ENCODE measurements around the gene ARL15. TPM values are rescaled to one million over a fixed set of nuclear protein-coding genes. Genes with fewer than 3 reads are reported as not detected.

The ARL15 gene
- total RNA-seq, 1 experiment from 2014 or later, result 0.50 TPM

- no peaks in the 10 kb centered on the region for H3K79me2 ChIP-seq (ENCODE audit: low read depth)
- no peaks in the 10 kb centered on the region for H3K9me2 ChIP-seq (ENCODE audit: insufficient read depth)
- POLR2A ChIA-PET (ENCODE audit: unreplicated experiment), result no interaction called here
- H3K4me2 ChIP-seq, result no peak overlapping the region
- intact Hi-C loops (cut with micrococcal nuclease; ENCODE audit: unreplicated experiment), result no loop called here
- H3K9me3 ChIP-seq (ENCODE audit: insufficient read depth, low read depth), result peaks cover 4% of the 10 kb centered on the region; the same call in 1 of the 2 replicates
- no peaks in the 10 kb centered on the region for H3F3A ChIP-seq (ENCODE audit: insufficient read depth, low read depth)
- TF ChIP-seq CTCF (conservative IDR thresholded peaks at IDR 0.05) (no peak), EZH2 (IDR thresholded peaks at IDR 0.05; ENCODE audit: low read depth) (no peak)
- no peaks in the 10 kb centered on the region for H3K4me1 ChIP-seq (replicated peaks; ENCODE audit: insufficient read depth)
- no peaks in the 10 kb centered on the region for H3K36me3 ChIP-seq (ENCODE audit: low read depth)
- BruUV-seq (replicated peaks), result no TSS peak
- no peak overlapping the region for H2AFZ ChIP-seq
- no peak for DNase-seq
- H3K4me3 ChIP-seq, result no peak overlapping the region
- H4K20me1 ChIP-seq (ENCODE audit: insufficient read depth), result no peaks in the 10 kb centered on the region; the same call in 1 of the 2 replicates
- H3K27ac ChIP-seq, result no peak overlapping the region
- no peaks in the 10 kb centered on the region for H3K27me3 ChIP-seq (ENCODE audit: insufficient read depth, low read depth)
- CTCF ChIA-PET, result no interaction called here
Measured at GRCh38 chr5:54288568-54289217, 21.7 kb downstream of the ARL15 start.

- intact Hi-C loops (cut with micrococcal nuclease; ENCODE audit: unreplicated experiment), result no loop called here
- POLR2A ChIA-PET (ENCODE audit: unreplicated experiment), result no interaction called here
Measured at GRCh38 chr5:54285686-54286085, 24.7 kb downstream of the ARL15 start.

GRCh38 chr5:54284586-54284985, 25.8 kb downstream of the ARL15 start:
- H2AFZ ChIP-seq, result no peak overlapping the region
- TF ChIP-seq CTCF (conservative IDR thresholded peaks at IDR 0.05), result no peak
- TF ChIP-seq EZH2 (IDR thresholded peaks at IDR 0.05; ENCODE audit: low read depth), result no peak
- no peaks in the 10 kb centered on the region for H3K9me2 ChIP-seq (ENCODE audit: insufficient read depth)
- H4K20me1 ChIP-seq (ENCODE audit: insufficient read depth), result no peaks in the 10 kb centered on the region; the same call in 1 of the 2 replicates
- no TSS peak for BruUV-seq (replicated peaks)
- H3F3A ChIP-seq (ENCODE audit: insufficient read depth, low read depth), result no peaks in the 10 kb centered on the region
- intact Hi-C loops (cut with micrococcal nuclease; ENCODE audit: unreplicated experiment), result no loop called here
- DNase-seq, result no peak
- no peaks in the 10 kb centered on the region for H3K4me1 ChIP-seq (replicated peaks; ENCODE audit: insufficient read depth)
- H3K36me3 ChIP-seq (ENCODE audit: low read depth), result no peaks in the 10 kb centered on the region
- H3K27me3 ChIP-seq (ENCODE audit: insufficient read depth, low read depth), result no peaks in the 10 kb centered on the region
- no peak overlapping the region for H3K27ac ChIP-seq
- CTCF ChIA-PET, result no interaction called here
- H3K4me2 ChIP-seq, result no peak overlapping the region
- no peaks in the 10 kb centered on the region for H3K79me2 ChIP-seq (ENCODE audit: low read depth)
- POLR2A ChIA-PET (ENCODE audit: unreplicated experiment), result no interaction called here
- no peak overlapping the region for H3K4me3 ChIP-seq
- peaks cover 4% of the 10 kb centered on the region; the same call in 1 of the 2 replicates for H3K9me3 ChIP-seq (ENCODE audit: insufficient read depth, low read depth)

More at GRCh38 chr5:54285686-54286085, 24.7 kb downstream of the ARL15 start:
- H3K9me3 ChIP-seq (ENCODE audit: insufficient read depth, low read depth), result peaks cover 4% of the 10 kb centered on the region; the same call in 1 of the 2 replicates
- H3K4me1 ChIP-seq (replicated peaks; ENCODE audit: insufficient read depth), result no peaks in the 10 kb centered on the region
- no peak for DNase-seq
- BruUV-seq (replicated peaks), result no TSS peak
- no peaks in the 10 kb centered on the region for H3K9me2 ChIP-seq (ENCODE audit: insufficient read depth)
- H3K79me2 ChIP-seq (ENCODE audit: low read depth), result no peaks in the 10 kb centered on the region
- no peaks in the 10 kb centered on the region; the same call in 1 of the 2 replicates for H4K20me1 ChIP-seq (ENCODE audit: insufficient read depth)
- H3K4me2 ChIP-seq, result no peak overlapping the region
- no peak overlapping the region for H3K4me3 ChIP-seq
- H2AFZ ChIP-seq, result no peak overlapping the region
- H3K36me3 ChIP-seq (ENCODE audit: low read depth), result no peaks in the 10 kb centered on the region
- CTCF ChIA-PET, result interaction anchor here (0.7 kb wide), 1 partner anchor 25 kb away, joined by 3 read pairs; no protein-coding TSS in a partner anchor
- TF ChIP-seq CTCF (conservative IDR thresholded peaks at IDR 0.05) (no peak), EZH2 (IDR thresholded peaks at IDR 0.05; ENCODE audit: low read depth) (no peak)
- H3K27ac ChIP-seq, result no peak overlapping the region
- H3F3A ChIP-seq (ENCODE audit: insufficient read depth, low read depth), result no peaks in the 10 kb centered on the region
- H3K27me3 ChIP-seq (ENCODE audit: insufficient read depth, low read depth), result no peaks in the 10 kb centered on the region
